Astrocyte (in vitro differentiated cells and primary cell): ENCODE measurements around the gene ZFR2.

ENCODE experiments used
- CTCF ChIP-seq: IDR thresholded peaks from 2 replicates; pipeline ENCODE4 v1.5.1; 2011; ENCODE audit warnings: low read depth, mild to moderate bottlenecking, inconsistent platforms, low read length, moderate library complexity; ENCODE audit not compliant: insufficient read depth
- EZH2 ChIP-seq: IDR thresholded peaks from 2 replicates; pipeline ENCODE4 v1.6.1; 2012; ENCODE audit warnings: mild to moderate bottlenecking, low read length, inconsistent platforms; ENCODE audit not compliant: insufficient read depth

GRCh38 chr19:3837332-3837731 is 31.5 kb downstream of the ZFR2 start:
- TF ChIP-seq CTCF (no peak), EZH2 (no peak)
